Spleen (tissue), 11 donors: ENCODE results near the gene FAM53B. TPM values are rescaled to one million over a fixed set of nuclear protein-coding genes. Genes with fewer than 3 reads are reported as not detected.
A peak's percentile ranks its signal among the peaks of the same experiment; 100 is the strongest.

ENCODE experiments used
- DNase-seq: peaks from one replicate; pipeline ENCODE4 v3.0.0-alpha.2; 2020
- H3K27ac ChIP-seq, 8 donors: fragments of 200-600 bp; sonication (generic) in 7 of 8; 1 replicate in 4 of 8; 2 replicates in 4 of 8; pipeline versions ENCODE4 v1.5.0 to v1.8.0; 2016 to 2021; ENCODE audit warnings: inconsistent platforms in 4 of 8, mild to moderate bottlenecking in 4 of 8, moderate library complexity in 1 of 8
- H3K27me3 ChIP-seq, 7 donors: fragments of 200-600 bp; sonication (generic) in 6 of 7; replicated peaks in 1 of 7; 1 replicate in 4 of 7; 2 replicates in 3 of 7; pipeline versions ENCODE4 v1.5.0 to v1.8.0; 2016 to 2021; ENCODE audit warnings: inconsistent platforms in 3 of 7, mild to moderate bottlenecking in 1 of 7
- H3K36me3 ChIP-seq, 6 donors: fragments of 200-600 bp; sonication (generic) in 5 of 6; 1 replicate in 4 of 6; 2 replicates in 2 of 6; pipeline versions ENCODE4 v1.5.0 to v1.8.0; 2016 to 2021; ENCODE audit warnings: inconsistent platforms in 2 of 6
- H3K4me1 ChIP-seq, 6 donors: fragments of 200-600 bp; sonication (generic) in 5 of 6; 1 replicate in 3 of 6; 2 replicates in 3 of 6; pipeline versions ENCODE4 v1.5.0 to v1.8.0; 2016 to 2021; ENCODE audit warnings: inconsistent platforms in 3 of 6
- H3K4me3 ChIP-seq, 8 donors: fragments of 200-600 bp; sonication (generic) in 7 of 8; 1 replicate in 4 of 8; 2 replicates in 4 of 8; pipeline versions ENCODE4 v1.5.0 to v1.8.0; 2016 to 2021; ENCODE audit warnings: inconsistent platforms in 4 of 8, mild to moderate bottlenecking in 4 of 8, moderate library complexity in 2 of 8
- H3K9me3 ChIP-seq, 8 donors: fragments of 200-600 bp; sonication (generic) in 7 of 8; 1 replicate in 4 of 8; 2 replicates in 4 of 8; pipeline versions ENCODE4 v1.5.0 to v1.8.0; 2016 to 2021; ENCODE audit warnings: inconsistent platforms in 4 of 8
- CTCF ChIP-seq, 11 experiments: fragments of 200-600 bp in 7 of 11; fragments of 450-650 bp in 4 of 11; sonication (generic) in 4 of 11; IDR thresholded peaks in 8 of 11; conservative IDR thresholded peaks in 3 of 11; 1 replicate in 7 of 11; 2 replicates in 4 of 11; pipeline versions ENCODE4 v1.4.0 to v1.8.0; 2016 to 2021; ENCODE audit warnings: antibody characterized with exemption in 11 of 11, inconsistent platforms in 4 of 11, mild to moderate bottlenecking in 1 of 11
- POLR2A ChIP-seq, 3 donors: fragments of 450-650 bp; IDR thresholded peaks; one replicate each; pipeline ENCODE4 v1.5.1; 2017; ENCODE audit warnings: antibody characterized with exemption in 3 of 3, mild to moderate bottlenecking in 1 of 3
- POLR2AphosphoS5 ChIP-seq, 3 donors: sonication (generic); formaldehyde crosslinking; IDR thresholded peaks; one replicate each; pipeline ENCODE4 v1.5.1; 2017; ENCODE audit warnings: antibody characterized with exemption in 3 of 3
- WGBS, 5 donors: extraction: QIAGEN DNeasy Blood & Tissue Kit in 3 of 5; methylation state at CpG; one replicate each; pipeline versions ENCODE4 v1.1.5 to v1.1.7; 2013 to 2018; 5-methylcytosine and 5-hydroxymethylcytosine counted together
- intact Hi-C: fragments of 100-400 bp; cut with DNase I; formaldehyde crosslinking; loops from one replicate; pipeline ENCODE4 v1.15.0; 2023; ENCODE audit warnings: low total_unique reads
- polyA plus RNA-seq, 3 donors: library from polyadenylated mRNA; stranded (reverse); fragments of 200-250 nt; gene quantifications; one replicate each; pipeline ENCODE4 v1.2.1, GENCODE V29; 2013
- total RNA-seq, 7 donors: library from RNA; depleted of rRNA in 3 of 7; stranded (reverse); fragments of >200 nt in 3 of 7; fragmentation: NEBNext Ultra II Directional in 4 of 7; extraction: Animal tissue kit (Norgen Biotek cat#: 25700) in 4 of 7; gene quantifications; one replicate each; pipeline versions ENCODE4 v1.1.0 to v1.2.1, GENCODE V29; 2016 to 2021
- donor health status: healthy with polysubstance abuse.
- donor health status: DM: no; HTN: no; CAD: no; lungs with moderate emphysema.
- donor health status: DM: no; HTN: no; CAD: no.
- donor health status: Bipolar disorder and iron deficiency.
- donor health status: healthy.
- donor health status: DM: no; HTN: no; CAD: no.
- donor health status: DM: yes; HTN: yes; CAD: no.

FAM53B gene
- total and polyA plus RNA-seq, 10 donors, result 13.3 to 94.0 (median 56.2) TPM

GRCh38 chr10:124692100-124692446 lies 52.1 kb downstream of the FAM53B start:
- H3K4me3 ChIP-seq, result no peak overlapping the region
- DNase-seq, result peak; percentile 69
- H3K9me3 ChIP-seq, result no peaks in the 10 kb centered on the region
- TF ChIP-seq POLR2AphosphoS5 (IDR thresholded peaks at IDR 0.05) (no peak), CTCF (IDR thresholded peaks at IDR 0.05 in 8 of 11, conservative IDR thresholded peaks at IDR 0.05 in 3 of 11) (no peak)
- no peaks in the 10 kb centered on the region for H3K27me3 ChIP-seq
- peak overlapping the region; percentile 19 to 95 (median 51) for H3K27ac ChIP-seq
- peaks cover 19 to 100% (median 86%) of the 10 kb centered on the region in 6 donors for H3K4me1 ChIP-seq
- peaks cover 0 to 92% (median 25%) of the 10 kb centered on the region in 6 donors for H3K36me3 ChIP-seq
- WGBS, 5 donors, result 79 to 95% (median 89%) methylated on average over 8 of the region's 8 CpGs
- intact Hi-C loops, result no loop called here

GRCh38 chr10:124691421-124692099 lies 52.6 kb downstream of the FAM53B start:
- intact Hi-C loops, result no loop called here
- Histone ChIP-seq H3K9me3 (no peaks in the 10 kb centered on the region), H3K4me3 (no peak overlapping the region), H3K4me1 (peaks cover 20 to 100% (median 86%) of the 10 kb centered on the region in 6 donors), H3K27me3 (no peaks in the 10 kb centered on the region), H3K36me3 (peaks cover 0 to 92% (median 25%) of the 10 kb centered on the region in 6 donors), H3K27ac (peak overlapping the region; percentile 19 to 95 (median 51))
- WGBS, 5 donors, result 71 to 94% (median 84%) methylated on average over 8 to 11 of the region's 11 CpGs
- TF ChIP-seq POLR2A (IDR thresholded peaks at IDR 0.05), result no peak
- TF ChIP-seq CTCF (IDR thresholded peaks at IDR 0.05 in 8 of 11, conservative IDR thresholded peaks at IDR 0.05 in 3 of 11), result no peak
- peak in 1 of 3 donors; percentile 51 for TF ChIP-seq POLR2AphosphoS5 (IDR thresholded peaks at IDR 0.05)
- peak; percentile 70 for DNase-seq

- Histone ChIP-seq H3K4me3 (no peak overlapping the region), H3K9me3 (no peaks in the 10 kb centered on the region), H3K27ac (peak overlapping the region in 3 of 8 donors; percentile 53 to 89 (median 87)), H3K4me1 (peaks cover 25 to 100% (median 86%) of the 10 kb centered on the region in 6 donors), H3K27me3 (no peaks in the 10 kb centered on the region), H3K36me3 (peaks cover 0 to 92% (median 25%) of the 10 kb centered on the region in 6 donors)
- DNase-seq, result no peak
- intact Hi-C loops, result no loop called here
- no peak for TF ChIP-seq POLR2AphosphoS5 (IDR thresholded peaks at IDR 0.05)
- no peak for TF ChIP-seq CTCF (IDR thresholded peaks at IDR 0.05 in 8 of 11, conservative IDR thresholded peaks at IDR 0.05 in 3 of 11)
- TF ChIP-seq POLR2A (IDR thresholded peaks at IDR 0.05), result no peak
- WGBS, 5 donors, result 93 to 96% (median 95%) methylated on average over 5 of the region's 5 CpGs
Observed at GRCh38 chr10:124691002-124691401, 53.2 kb downstream of the FAM53B start.

- H3K27me3 ChIP-seq, result no peaks in the 10 kb centered on the region
- H3K9me3 ChIP-seq, result no peaks in the 10 kb centered on the region
- no peak overlapping the region for H3K4me3 ChIP-seq
- peak; percentile 36 for DNase-seq
- peaks cover 0 to 83% (median 24%) of the 10 kb centered on the region in 6 donors for H3K36me3 ChIP-seq
- peaks cover 34 to 100% (median 86%) of the 10 kb centered on the region in 6 donors for H3K4me1 ChIP-seq
- intact Hi-C loops, result no loop called here
- peak overlapping the region in 6 of 8 donors; percentile 5 to 89 (median 82) for H3K27ac ChIP-seq
- WGBS, 5 donors, result 82 to 89% (median 84%) methylated on average over 11 of the region's 11 CpGs
- TF ChIP-seq POLR2AphosphoS5 (IDR thresholded peaks at IDR 0.05) (peak in 1 of 3 donors; percentile 5), CTCF (IDR thresholded peaks at IDR 0.05 in 8 of 11, conservative IDR thresholded peaks at IDR 0.05 in 3 of 11) (no peak), POLR2A (IDR thresholded peaks at IDR 0.05) (no peak)
Observed at GRCh38 chr10:124689911-124690498, 54.2 kb downstream of the FAM53B start.
